ENCODE data around the gene PROZ. TPM values are rescaled to one million over a fixed set of nuclear protein-coding genes. Genes with fewer than 3 reads are reported as not detected.

PROZ gene
- total and polyA plus RNA-seq, 12 donors, result 0.17 TPM; not detected in 11

GRCh38 chr13:113119822-113120189 lies 38.6 kb upstream of the PROZ start:
- 85 to 91% (median 90%) methylated on average over 7 of the region's 7 CpGs for WGBS, 4 donors
- no peaks in the 10 kb centered on the region for H3K27me3 ChIP-seq
- no peaks in the 10 kb centered on the region for H3K36me3 ChIP-seq (replicated peaks in 1 of 2)
- H3K9me3 ChIP-seq (replicated peaks in 1 of 3), result no peaks in the 10 kb centered on the region
- no peaks in the 10 kb centered on the region for H3K4me1 ChIP-seq (replicated peaks in 1 of 2)
- DNase-seq, result peak in 1 of 7 donors; percentile 20
- H3K27ac ChIP-seq, result no peak overlapping the region
- H3K4me3 ChIP-seq, result no peak overlapping the region
- TF ChIP-seq CTCF (IDR thresholded peaks at IDR 0.05), result no peak
- intact Hi-C loops (cut with DNase I), result no loop called here

- Histone ChIP-seq H3K9me3 (replicated peaks in 1 of 3) (no peaks in the 10 kb centered on the region), H3K4me3 (no peak overlapping the region), H3K27me3 (no peaks in the 10 kb centered on the region), H3K4me1 (replicated peaks in 1 of 2) (no peaks in the 10 kb centered on the region), H3K27ac (no peak overlapping the region), H3K36me3 (replicated peaks in 1 of 2) (no peaks in the 10 kb centered on the region)
- intact Hi-C loops (cut with DNase I), result no loop called here
- peak in 2 of 7 donors; percentile 9 to 40 for DNase-seq
- no peak for TF ChIP-seq CTCF (IDR thresholded peaks at IDR 0.05)
- TF ChIP-seq POLR2A (IDR thresholded peaks at IDR 0.05), result no peak
- 80 to 90% (median 85%) methylated on average over 4 to 19 of the region's 19 CpGs for WGBS, 4 donors
Measured at GRCh38 chr13:113120300-113121182, 37.9 kb upstream of the PROZ start.

GRCh38 chr13:113121183-113121927 lies 37.1 kb upstream of the PROZ start:
- intact Hi-C loops (cut with DNase I), result no loop called here
- peak in 2 of 7 donors; percentile 9 to 48 for DNase-seq

More at GRCh38 chr13:113121183-113121927, 37.1 kb upstream of the PROZ start:
- TF ChIP-seq POLR2A (IDR thresholded peaks at IDR 0.05) (no peak), CTCF (IDR thresholded peaks at IDR 0.05) (no peak)
- no peaks in the 10 kb centered on the region for H3K9me3 ChIP-seq (replicated peaks in 1 of 3)
- no peak overlapping the region for H3K4me3 ChIP-seq
- H3K36me3 ChIP-seq (replicated peaks in 1 of 2), result no peaks in the 10 kb centered on the region
- no peaks in the 10 kb centered on the region for H3K4me1 ChIP-seq (replicated peaks in 1 of 2)
- H3K27me3 ChIP-seq, result no peaks in the 10 kb centered on the region
- 83 to 93% (median 91%) methylated on average over 15 to 24 of the region's 24 CpGs for WGBS, 4 donors
- H3K27ac ChIP-seq, result no peak overlapping the region
